ENCODE data around the gene PPP1R16B.

- TF ChIP-seq POLR2A (IDR thresholded peaks at IDR 0.05; ENCODE audit: low read depth, low read length) (no peak), POLR2AphosphoS5 (IDR thresholded peaks at IDR 0.05; ENCODE audit: low read depth, low read length) (no peak), TAF1 (IDR thresholded peaks at IDR 0.05; ENCODE audit: low read depth, low read length) (no peak), SPI1 (IDR thresholded peaks at IDR 0.05; ENCODE audit: low read depth, low read length) (no peak)
These were observed 114.9 kb downstream of the PPP1R16B start for GRCh38 chr20:38920411-38920810.

Data from GM12891 (cell line).